Liver (tissue), 9 donors: Measurements from ENCODE around the gene MPST. TPM values are rescaled to one million over a fixed set of nuclear protein-coding genes. Genes with fewer than 3 reads are reported as not detected.

ENCODE experiments used
- DNase-seq: peaks from one replicate; pipeline ENCODE4 v3.0.0-alpha.2; 2017; ENCODE audit warnings: low spot score
- H3K27ac ChIP-seq, 2 donors: one replicate each; pipeline ENCODE4 v1.7.0; 2013; ENCODE audit warnings: inconsistent platforms in 2 of 2, low read length in 2 of 2, control low read depth in 1 of 2, low read depth in 1 of 2, mild to moderate bottlenecking in 1 of 2
- H3K27me3 ChIP-seq, 4 donors: one replicate each; pipeline versions ENCODE4 v1.6.1 to v1.7.0; 2013; ENCODE audit warnings: low read length in 3 of 4, inconsistent platforms in 1 of 4, mild to moderate bottlenecking in 1 of 4, moderate library complexity in 1 of 4; ENCODE audit not compliant: control insufficient read depth in 4 of 4, insufficient read depth in 4 of 4
- H3K36me3 ChIP-seq, 4 donors: one replicate each; pipeline versions ENCODE4 v1.6.1 to v1.7.0; 2013; ENCODE audit warnings: low read length in 3 of 4, mild to moderate bottlenecking in 3 of 4, low read depth in 1 of 4, moderate library complexity in 1 of 4; ENCODE audit not compliant: control insufficient read depth in 4 of 4, insufficient read depth in 3 of 4
- H3K4me1 ChIP-seq, 4 donors: one replicate each; pipeline versions ENCODE4 v1.6.1 to v1.7.0; 2013; ENCODE audit warnings: low read length in 3 of 4, mild to moderate bottlenecking in 3 of 4, moderate library complexity in 1 of 4; ENCODE audit not compliant: control insufficient read depth in 4 of 4, insufficient read depth in 4 of 4
- H3K4me3 ChIP-seq, 3 donors: one replicate each; pipeline versions ENCODE4 v1.6.1 to v1.7.0; 2013; ENCODE audit warnings: low read length in 3 of 3, control low read depth in 1 of 3, low read depth in 1 of 3, mild to moderate bottlenecking in 1 of 3
- H3K9ac ChIP-seq, 2 donors: one replicate each; pipeline ENCODE4 v1.7.0; 2013; ENCODE audit warnings: low read length in 2 of 2, mild to moderate bottlenecking in 2 of 2, moderate library complexity in 2 of 2, control low read depth in 1 of 2, low read depth in 1 of 2
- H3K9me3 ChIP-seq, 4 donors: one replicate each; pipeline versions ENCODE4 v1.6.1 to v1.7.0; 2013; ENCODE audit warnings: low read length in 3 of 4; ENCODE audit not compliant: control insufficient read depth in 4 of 4
- ATF3 ChIP-seq: IDR thresholded peaks from 2 replicates; pipeline ENCODE4 v1.6.1; 2016; ENCODE audit warnings: antibody characterized with exemption
- EGR1 ChIP-seq, 2 donors: IDR thresholded peaks; 2 replicates each; pipeline ENCODE4 v1.6.1; 2016 to 2018; ENCODE audit warnings: antibody characterized with exemption in 2 of 2, low read depth in 2 of 2
- FOXA1 ChIP-seq: IDR thresholded peaks from 2 replicates; pipeline ENCODE4 v1.6.1; 2016; ENCODE audit warnings: antibody characterized with exemption
- FOXA2 ChIP-seq: IDR thresholded peaks from 2 replicates; pipeline ENCODE4 v1.6.1; 2016; ENCODE audit warnings: antibody characterized with exemption
- GABPA ChIP-seq, 2 donors: IDR thresholded peaks in 1 of 2; conservative IDR thresholded peaks in 1 of 2; 2 replicates each; pipeline ENCODE4 v1.6.1; 2016; ENCODE audit warnings: antibody characterized with exemption in 2 of 2, mild to moderate bottlenecking in 1 of 2, moderate library complexity in 1 of 2
- HNF4A ChIP-seq, 2 donors: conservative IDR thresholded peaks; 2 replicates each; pipeline ENCODE4 v1.6.1; 2016; ENCODE audit warnings: antibody characterized with exemption in 2 of 2, mild to moderate bottlenecking in 2 of 2
- HNF4G ChIP-seq: IDR thresholded peaks from 2 replicates; pipeline ENCODE4 v1.6.1; 2016; ENCODE audit warnings: antibody characterized with exemption
- JUND ChIP-seq, 2 donors: IDR thresholded peaks; 2 replicates each; pipeline ENCODE4 v1.6.1; 2016; ENCODE audit warnings: antibody characterized with exemption in 2 of 2
- MAX ChIP-seq: IDR thresholded peaks from 2 replicates; pipeline ENCODE4 v1.6.1; 2016; ENCODE audit warnings: antibody characterized with exemption
- NR2F2 ChIP-seq: IDR thresholded peaks from 2 replicates; pipeline ENCODE4 v1.6.1; 2016; ENCODE audit warnings: antibody characterized with exemption
- RAD21 ChIP-seq, 2 donors: IDR thresholded peaks; 2 replicates each; pipeline ENCODE4 v1.6.1; 2016; ENCODE audit warnings: antibody characterized with exemption in 2 of 2, mild to moderate bottlenecking in 2 of 2
- REST ChIP-seq: IDR thresholded peaks from 2 replicates; pipeline ENCODE4 v1.6.1; 2016; ENCODE audit warnings: antibody characterized with exemption, mild to moderate bottlenecking
- RXRA ChIP-seq, 2 donors: IDR thresholded peaks; 2 replicates each; pipeline ENCODE4 v1.6.1; 2017 to 2018; ENCODE audit warnings: antibody characterized with exemption in 2 of 2, mild to moderate bottlenecking in 1 of 2
- SP1 ChIP-seq: IDR thresholded peaks from 2 replicates; pipeline ENCODE4 v1.6.1; 2018; ENCODE audit warnings: antibody characterized with exemption, mild to moderate bottlenecking
- TAF1 ChIP-seq: conservative IDR thresholded peaks from 2 replicates; pipeline ENCODE4 v1.6.1; 2016; ENCODE audit warnings: antibody characterized with exemption, mild to moderate bottlenecking
- YY1 ChIP-seq: IDR thresholded peaks from 2 replicates; pipeline ENCODE4 v1.6.1; 2016; ENCODE audit warnings: antibody characterized with exemption, mild to moderate bottlenecking
- WGBS: extraction: QIAGEN DNeasy Blood & Tissue Kit; methylation state at CpG from one replicate; pipeline ENCODE4 v1.1.7; 2013; 5-methylcytosine and 5-hydroxymethylcytosine counted together
- polyA plus RNA-seq, 2 donors: library from polyadenylated mRNA; stranded (reverse) in 1 of 2; unstranded in 1 of 2; fragments of 200-250 nt in 1 of 2; fragments of >200 nt in 1 of 2; fragmentation: Nextera tagmentation in 1 of 2; extraction: Ambion mirVana in 1 of 2; gene quantifications; one replicate each; pipeline versions ENCODE4 v1.2.1 to v1.2.3, GENCODE V29; 2013 to 2015
- total RNA-seq, 2 donors: library from RNA; depleted of rRNA; stranded (reverse); fragments of >200 nt; gene quantifications; one replicate each; pipeline ENCODE4 v1.2.3, GENCODE V29; 2014
- TF ChIP-seq, protein P1 (sequence below): fragments of 150-350 bp; IDR thresholded peaks from 2 replicates; pipeline ENCODE4 v1.5.1; 2017; ENCODE audit warnings: improper control_type of control experiment, low read depth, low read length; ENCODE audit not compliant: missing input control
- TF ChIP-seq, protein P2 (sequence below): IDR thresholded peaks from 2 replicates; pipeline ENCODE4 v1.6.1; 2016; ENCODE audit warnings: antibody characterized with exemption
- donor health status: healthy.
- donor health status: healthy.
- donor health status: healthy.
- donor health status: healthy.
- donor health status: healthy.

The MPST gene
- total and polyA plus RNA-seq, 4 donors = 124 to 277 (median 199) TPM

- no peaks in the 10 kb centered on the region for H3K27me3 ChIP-seq
- no peak overlapping the region for H3K27ac ChIP-seq
- no peaks in the 10 kb centered on the region for H3K9me3 ChIP-seq
- no peak for TF ChIP-seq ATF3
- TF ChIP-seq, protein P1, sequence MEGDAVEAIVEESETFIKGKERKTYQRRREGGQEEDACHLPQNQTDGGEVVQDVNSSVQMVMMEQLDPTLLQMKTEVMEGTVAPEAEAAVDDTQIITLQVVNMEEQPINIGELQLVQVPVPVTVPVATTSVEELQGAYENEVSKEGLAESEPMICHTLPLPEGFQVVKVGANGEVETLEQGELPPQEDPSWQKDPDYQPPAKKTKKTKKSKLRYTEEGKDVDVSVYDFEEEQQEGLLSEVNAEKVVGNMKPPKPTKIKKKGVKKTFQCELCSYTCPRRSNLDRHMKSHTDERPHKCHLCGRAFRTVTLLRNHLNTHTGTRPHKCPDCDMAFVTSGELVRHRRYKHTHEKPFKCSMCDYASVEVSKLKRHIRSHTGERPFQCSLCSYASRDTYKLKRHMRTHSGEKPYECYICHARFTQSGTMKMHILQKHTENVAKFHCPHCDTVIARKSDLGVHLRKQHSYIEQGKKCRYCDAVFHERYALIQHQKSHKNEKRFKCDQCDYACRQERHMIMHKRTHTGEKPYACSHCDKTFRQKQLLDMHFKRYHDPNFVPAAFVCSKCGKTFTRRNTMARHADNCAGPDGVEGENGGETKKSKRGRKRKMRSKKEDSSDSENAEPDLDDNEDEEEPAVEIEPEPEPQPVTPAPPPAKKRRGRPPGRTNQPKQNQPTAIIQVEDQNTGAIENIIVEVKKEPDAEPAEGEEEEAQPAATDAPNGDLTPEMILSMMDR = peak; percentile 24
- no peaks in the 10 kb centered on the region for H3K36me3 ChIP-seq
- peaks cover 0 to 4% (median 2%) of the 10 kb centered on the region in 4 donors for H3K4me1 ChIP-seq
- peak; percentile 78 for DNase-seq
- H3K9ac ChIP-seq = peak overlapping the region; percentile 18 to 39
- peak overlapping the region; percentile 1 to 26 (median 13) for H3K4me3 ChIP-seq
- 20% methylated on average over 13 of the region's 13 CpGs for WGBS
Measured at GRCh38 chr22:36977401-36977861, 42.1 kb upstream of the MPST start.

- 14% methylated on average over 18 of the region's 18 CpGs for WGBS
- Histone ChIP-seq H3K9me3 (no peaks in the 10 kb centered on the region), H3K27ac (peak overlapping the region in 1 of 2 donors; percentile 0), H3K27me3 (no peaks in the 10 kb centered on the region), H3K9ac (peak overlapping the region; percentile 18 to 39), H3K36me3 (no peaks in the 10 kb centered on the region), H3K4me3 (peak overlapping the region; percentile 1 to 26 (median 13)), H3K4me1 (peaks cover 0 to 4% (median 2%) of the 10 kb centered on the region in 4 donors)
- no peak for TF ChIP-seq HNF4G
- TF ChIP-seq, protein P2, sequence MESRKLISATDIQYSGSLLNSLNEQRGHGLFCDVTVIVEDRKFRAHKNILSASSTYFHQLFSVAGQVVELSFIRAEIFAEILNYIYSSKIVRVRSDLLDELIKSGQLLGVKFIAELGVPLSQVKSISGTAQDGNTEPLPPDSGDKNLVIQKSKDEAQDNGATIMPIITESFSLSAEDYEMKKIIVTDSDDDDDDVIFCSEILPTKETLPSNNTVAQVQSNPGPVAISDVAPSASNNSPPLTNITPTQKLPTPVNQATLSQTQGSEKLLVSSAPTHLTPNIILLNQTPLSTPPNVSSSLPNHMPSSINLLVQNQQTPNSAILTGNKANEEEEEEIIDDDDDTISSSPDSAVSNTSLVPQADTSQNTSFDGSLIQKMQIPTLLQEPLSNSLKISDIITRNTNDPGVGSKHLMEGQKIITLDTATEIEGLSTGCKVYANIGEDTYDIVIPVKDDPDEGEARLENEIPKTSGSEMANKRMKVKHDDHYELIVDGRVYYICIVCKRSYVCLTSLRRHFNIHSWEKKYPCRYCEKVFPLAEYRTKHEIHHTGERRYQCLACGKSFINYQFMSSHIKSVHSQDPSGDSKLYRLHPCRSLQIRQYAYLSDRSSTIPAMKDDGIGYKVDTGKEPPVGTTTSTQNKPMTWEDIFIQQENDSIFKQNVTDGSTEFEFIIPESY = no peak
- TF ChIP-seq TAF1 = no peak
- TF ChIP-seq, protein P1 = peak; percentile 95
- TF ChIP-seq ATF3 = no peak
- peak; percentile 97 to 98 for TF ChIP-seq RAD21 (IDR thresholded peaks at IDR 0.05)
- no peak for TF ChIP-seq FOXA2
- peak; percentile 37 for TF ChIP-seq SP1
- TF ChIP-seq EGR1 (IDR thresholded peaks at IDR 0.05; ENCODE audit: low read depth in 2 of 2) = no peak
- TF ChIP-seq YY1 = no peak
- TF ChIP-seq RXRA (IDR thresholded peaks at IDR 0.05) = peak; percentile 29
- no peak for TF ChIP-seq MAX
- no peak for TF ChIP-seq NR2F2
- no peak for TF ChIP-seq REST
- peak; percentile 68 to 87 for TF ChIP-seq GABPA (IDR thresholded peaks at IDR 0.05 in 1 of 2, conservative IDR thresholded peaks at IDR 0.05 in 1 of 2)
- TF ChIP-seq JUND (IDR thresholded peaks at IDR 0.05) = no peak
- TF ChIP-seq FOXA1 = no peak
- peak in 1 of 2 donors; percentile 20 for TF ChIP-seq HNF4A (conservative IDR thresholded peaks at IDR 0.05)
- peak; percentile 90 for DNase-seq
Measured at GRCh38 chr22:36977947-36978660, 41.4 kb upstream of the MPST start.
